ENCODE data around the gene LMBRD1. TPM values are rescaled to one million over a fixed set of nuclear protein-coding genes. Genes with fewer than 3 reads are reported as not detected.
A peak's percentile ranks its signal among the peaks of the same experiment; 100 is the strongest.

Gene LMBRD1
- total and polyA plus RNA-seq, 2 of the 4 experiments (the other 2 are of a cell fraction): 3.9 to 8.7 TPM

DNA sequence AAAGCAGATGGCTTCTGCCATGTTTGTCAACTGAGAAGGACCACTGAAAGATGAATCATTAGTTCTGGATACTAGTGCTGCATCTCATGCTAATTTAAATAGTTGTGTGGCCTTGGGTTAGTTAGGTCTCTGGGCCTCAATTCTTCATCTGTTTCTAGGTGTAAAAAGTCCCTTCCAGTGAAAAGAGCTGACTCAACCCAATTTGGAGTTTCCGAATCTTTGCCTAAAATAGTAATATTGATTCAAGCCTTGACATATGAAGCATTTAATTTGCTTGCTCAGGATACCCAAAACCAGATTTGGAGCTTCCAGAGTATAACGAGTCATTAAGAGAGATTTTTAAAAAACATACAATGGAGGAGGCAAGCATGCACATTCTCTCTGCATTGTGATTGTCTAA, 163.9 kb downstream of the LMBRD1 start:
- no peaks in the 10 kb centered on the region for H3K9me1 ChIP-seq (ENCODE audit: insufficient read depth, low read length)
- no peak overlapping the region for H3K14ac ChIP-seq (replicated peaks; ENCODE audit: low read depth, low read length)
- no peak overlapping the region for H2BK5ac ChIP-seq (ENCODE audit: low read depth, low read length, poor library complexity, severe bottlenecking)
- CTCF ChIA-PET: no interaction called here
- H3K56ac ChIP-seq (ENCODE audit: extremely low read depth, insufficient read depth, low read length): no peak overlapping the region
- in situ Hi-C loops (cut with MboI; ENCODE audit: low sequenced_read_pairs) (no loop called here), intact Hi-C loops (cut with micrococcal nuclease) (no loop called here), dilution Hi-C loops (cut with HindIII; ENCODE audit: low sequenced_read_pairs, unreplicated experiment) (no loop called here)
- H4K8ac ChIP-seq (ENCODE audit: low read depth in 2 of 2, low read length in 2 of 2): no peak overlapping the region
- H4K5ac ChIP-seq (ENCODE audit: low read depth, low read length): no peak overlapping the region
- no peak overlapping the region for H2BK120ac ChIP-seq (ENCODE audit: low read depth, low read length)
- no peak overlapping the region for H3K4me3 ChIP-seq (ENCODE audit: insufficient read depth, low read depth, low read length)
- no peak overlapping the region for H3K9ac ChIP-seq (ENCODE audit: low read depth, low read length)
- H3K18ac ChIP-seq (ENCODE audit: low read depth, low read length): no peak overlapping the region
- no peaks in the 10 kb centered on the region for H3K79me1 ChIP-seq (ENCODE audit: low read depth in 1 of 2, low read length in 2 of 2)
- no peaks in the 10 kb centered on the region for H3K27me3 ChIP-seq (ENCODE audit: control insufficient read depth, insufficient read depth, low read length)
- H2AFZ ChIP-seq (replicated peaks; ENCODE audit: low read length, poor library complexity): no peak overlapping the region
- H3K9me3 ChIP-seq (ENCODE audit: control insufficient read depth, insufficient read depth, low read length): no peaks in the 10 kb centered on the region
- no CpG with 5 or more reads among the region's 2 CpGs for WGBS, 2 experiments (ENCODE audit: extremely low coverage in 2 of 2, insufficient read length in 1 of 2)
- no peak for DNase-seq
- no peak overlapping the region for H2BK20ac ChIP-seq (ENCODE audit: low read depth, low read length)
- H3K27ac ChIP-seq (ENCODE audit: insufficient read depth, low read length): no peak overlapping the region
- H2AK9ac ChIP-seq (replicated peaks; ENCODE audit: low read depth, low read length, poor library complexity): no peak overlapping the region
- H2BK15ac ChIP-seq (ENCODE audit: low read depth, low read length): no peak overlapping the region
- no TSS peak for BruUV-seq (replicated peaks)
- no peaks in the 10 kb centered on the region for H3K36me3 ChIP-seq (ENCODE audit: control insufficient read depth, insufficient read depth, low read length)
- H3K4me1 ChIP-seq (ENCODE audit: control insufficient read depth, insufficient read depth, low read length): no peaks in the 10 kb centered on the region
- POLR2A ChIA-PET (ENCODE audit: unreplicated experiment): no interaction called here
- ATAC-seq (ENCODE audit: low read depth): no peak
- no peak overlapping the region for H3K4me2 ChIP-seq (ENCODE audit: low read depth, low read length)
- H2AK5ac ChIP-seq (ENCODE audit: low read depth, low read length): no peak overlapping the region
- H3K23ac ChIP-seq (ENCODE audit: low read depth, low read length): no peak overlapping the region
- H4K91ac ChIP-seq (ENCODE audit: insufficient read depth, low read depth, low read length): no peak overlapping the region
- H4K20me1 ChIP-seq (ENCODE audit: insufficient read depth, low read length): no peaks in the 10 kb centered on the region
- TF ChIP-seq MAFK (IDR thresholded peaks at IDR 0.05; ENCODE audit: low read depth, low read length) (peak; percentile 46), MXI1 (IDR thresholded peaks at IDR 0.05; ENCODE audit: borderline replicate concordance, low read depth, low read length) (no peak)
- H3K4ac ChIP-seq (ENCODE audit: low read depth, low read length): no peak overlapping the region
